HG02678 (cell line): ENCODE data around the gene MEIOC.
"Not testable (repeated sequence)": the region's sequence is repeated elsewhere in the genome, so short reads cannot be mapped to it uniquely, and the experiment has no call there.

ENCODE experiments used
- ATAC-seq: cut with Tn5 transposase; IDR thresholded peaks from one replicate; pipeline ENCODE4 v1.9.1; 2021; ENCODE audit warnings: mild to moderate bottlenecking, moderate library complexity; ENCODE audit not compliant: unreplicated experiment

The MEIOC gene

DNA sequence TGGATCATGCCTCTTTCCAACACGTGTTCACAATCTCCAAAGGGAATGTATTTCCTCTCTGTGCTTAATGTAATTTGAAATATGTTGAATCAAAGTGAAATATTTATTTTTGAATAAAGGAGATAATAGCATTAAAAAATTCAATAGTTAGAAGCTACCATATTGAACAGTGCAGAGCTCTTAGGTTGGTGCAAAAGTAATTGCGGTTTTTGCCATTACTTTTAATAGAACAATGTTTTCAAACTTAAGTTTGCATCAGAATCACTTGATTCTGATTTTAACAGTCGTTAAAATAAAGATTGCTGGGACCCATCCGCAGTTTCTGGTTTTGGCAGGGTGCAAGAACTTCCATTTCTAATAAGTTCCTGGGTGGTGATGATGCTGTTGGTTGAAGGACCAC is 10.0 kb upstream of the MEIOC start:
- ATAC-seq: no peak

DNA sequence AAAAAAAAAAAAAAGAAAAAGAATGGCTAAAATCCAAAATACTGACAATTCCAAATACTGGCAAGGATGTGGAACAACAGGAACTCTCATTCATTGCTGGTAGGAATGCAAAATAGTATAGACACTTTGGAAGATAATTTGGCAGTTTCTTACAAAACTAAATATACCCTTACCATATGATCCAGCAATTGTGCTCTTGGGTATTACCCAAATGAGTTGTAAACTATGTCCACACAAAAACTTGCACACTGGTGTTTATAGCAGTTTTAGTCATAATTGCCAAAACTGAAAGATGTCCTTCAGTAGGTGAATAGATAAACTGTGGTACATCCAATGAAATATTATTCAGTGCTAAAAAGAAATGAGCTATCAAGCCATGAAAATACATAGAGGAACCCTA is 8.5 kb upstream of the MEIOC start:
- no peak for ATAC-seq

DNA sequence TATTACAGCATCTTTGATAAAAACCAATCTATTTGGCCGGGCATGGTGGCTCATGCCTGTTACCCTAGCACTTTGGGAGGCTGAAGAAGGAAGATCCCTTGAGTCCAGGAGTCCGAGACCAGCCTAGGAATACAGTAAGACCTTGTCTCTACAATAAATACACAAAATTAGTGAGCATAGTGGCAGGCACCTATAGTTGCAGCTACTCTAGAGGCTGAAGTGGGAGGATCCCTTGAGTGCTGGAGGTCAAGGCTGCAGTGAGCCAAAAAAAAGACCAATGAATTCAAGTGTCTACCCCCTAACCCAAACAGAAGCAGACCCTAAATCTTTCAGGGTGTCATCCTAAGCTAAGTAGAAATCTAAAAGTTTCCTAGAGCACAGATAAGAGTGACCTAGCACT is 7.3 kb upstream of the MEIOC start:
- ATAC-seq: no peak

DNA sequence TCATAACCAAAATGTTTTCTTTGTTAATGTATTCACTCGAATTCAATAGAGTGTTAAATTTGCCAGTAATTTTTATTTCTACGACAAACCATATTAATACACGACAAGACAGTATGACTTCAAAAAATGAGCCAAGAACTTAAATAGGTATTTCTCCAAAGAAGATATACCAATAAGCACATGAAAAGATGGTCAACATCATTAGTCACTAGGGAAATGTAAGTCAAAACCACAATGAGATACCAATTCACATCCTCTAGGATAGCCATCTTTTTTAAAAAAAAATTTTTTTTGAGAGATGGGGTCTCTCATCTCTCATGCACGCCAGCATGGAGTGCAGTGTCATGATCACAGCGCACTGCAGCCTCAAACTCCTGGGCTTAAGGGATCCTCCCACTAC is 5.0 kb upstream of the MEIOC start:
- ATAC-seq: no peak

DNA sequence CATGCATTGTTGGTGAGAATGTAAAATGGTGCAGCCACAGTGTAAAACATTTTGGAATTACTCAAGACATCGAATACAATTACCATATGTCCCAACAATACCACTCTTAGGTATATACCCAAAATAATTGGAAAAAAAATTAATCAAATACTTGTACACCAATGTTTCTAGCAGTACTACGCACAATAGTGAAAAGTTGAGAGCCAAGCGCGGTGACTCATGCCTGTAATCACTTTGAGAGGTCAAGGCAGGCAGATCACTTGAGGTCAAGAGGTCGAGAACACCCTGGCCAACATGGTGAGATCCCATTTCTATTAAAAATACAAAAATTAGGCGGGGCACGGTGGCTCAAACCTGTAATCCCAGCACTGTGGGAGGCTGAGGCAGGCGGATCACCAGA is 3.5 kb upstream of the MEIOC start:
- ATAC-seq: no peak

DNA sequence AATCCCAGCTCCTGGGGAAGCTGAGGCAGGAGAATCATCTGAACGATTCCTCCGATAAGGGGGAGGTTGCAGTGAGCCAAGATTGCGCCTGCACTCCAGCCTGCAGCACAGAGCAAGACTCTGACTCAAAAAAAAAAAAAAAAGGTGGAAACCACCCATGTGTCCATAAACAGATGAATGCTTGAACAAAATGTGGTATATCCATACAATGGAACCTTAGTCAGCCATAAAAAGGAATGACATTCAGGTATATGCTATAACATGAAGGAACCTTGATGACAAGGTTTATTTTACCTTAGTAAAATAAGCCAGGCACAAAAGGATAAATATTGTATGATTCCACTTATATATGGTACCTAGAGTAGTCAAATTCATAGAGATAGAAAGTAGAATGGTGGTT is 2.9 kb upstream of the MEIOC start:
- ATAC-seq: no peak

DNA sequence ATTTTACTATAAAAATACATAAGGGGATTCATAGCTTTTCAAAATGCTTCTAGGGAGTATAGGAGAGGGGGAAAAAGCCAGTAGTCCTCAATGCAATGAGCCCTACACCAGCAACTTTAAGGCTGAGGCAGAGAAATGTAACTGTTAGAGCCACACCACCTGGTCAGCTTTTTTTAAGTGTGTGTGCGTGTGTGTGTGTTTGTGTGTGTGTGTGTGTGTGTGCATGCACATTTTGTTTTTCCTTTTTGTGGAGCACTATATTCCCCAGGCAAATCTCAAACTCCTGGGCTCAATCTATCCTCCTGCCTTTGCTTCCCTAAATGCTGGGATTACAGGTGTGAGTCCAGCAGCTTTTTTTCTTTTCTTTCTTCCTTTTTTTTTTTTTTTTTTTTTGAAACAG is 2.3 kb upstream of the MEIOC start:
- no peak for ATAC-seq

DNA sequence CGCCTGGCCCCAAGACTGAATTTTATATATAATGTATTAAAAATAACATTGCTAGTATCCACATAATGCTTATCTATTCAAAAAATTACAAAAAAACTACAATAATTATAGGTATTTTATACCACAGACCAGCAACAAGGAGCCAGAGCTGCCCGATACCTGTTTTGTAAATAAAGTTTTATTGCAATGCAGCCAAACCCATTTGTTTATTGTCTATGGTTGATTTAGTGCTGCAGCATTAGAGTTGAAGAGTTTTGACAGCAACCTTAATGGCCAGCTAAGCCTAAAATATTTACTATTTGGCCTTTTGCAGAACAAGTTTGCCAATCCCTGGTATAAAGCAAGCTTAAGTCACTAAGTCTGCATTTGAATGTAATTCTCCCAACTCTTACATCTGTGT is 5.6 kb downstream of the MEIOC start:
- no peak for ATAC-seq

DNA sequence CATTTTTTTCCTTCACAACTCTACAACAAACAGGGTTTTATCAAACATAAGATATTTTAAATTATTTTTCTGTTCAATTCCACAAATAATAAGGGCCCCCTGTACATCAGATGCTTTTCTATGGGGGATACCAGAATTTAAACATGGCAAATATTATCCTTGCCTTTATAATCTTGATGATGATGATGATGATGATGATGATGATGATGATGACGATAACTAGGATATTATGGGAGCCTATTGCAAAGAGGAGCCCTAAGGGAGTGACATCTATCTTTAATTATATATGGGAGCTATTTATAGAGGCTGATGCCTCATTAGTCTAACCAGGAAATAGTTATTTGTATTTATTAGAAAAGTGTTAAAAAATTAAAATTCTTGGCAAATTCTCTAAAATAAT is 6.8 kb downstream of the MEIOC start:
- no peak for ATAC-seq

DNA sequence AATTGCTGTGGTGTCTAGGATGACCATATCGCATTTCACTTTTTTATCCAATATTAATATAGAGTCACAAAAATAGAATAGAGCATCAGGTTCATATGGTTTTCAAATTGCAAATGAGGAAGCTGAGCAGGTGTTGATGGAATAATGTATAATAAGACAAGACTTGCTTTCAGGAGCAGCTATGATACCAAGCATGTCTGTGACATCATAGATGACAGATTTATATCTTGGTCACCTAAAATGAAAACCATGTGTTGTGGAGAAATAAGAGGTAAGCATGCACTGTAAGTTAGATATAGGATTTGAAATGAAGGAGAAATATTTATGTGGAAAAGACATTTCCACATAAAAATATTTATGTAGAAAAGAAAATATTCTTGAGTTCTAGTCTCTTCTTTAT is 8.6 kb downstream of the MEIOC start:
- ATAC-seq: no peak

DNA sequence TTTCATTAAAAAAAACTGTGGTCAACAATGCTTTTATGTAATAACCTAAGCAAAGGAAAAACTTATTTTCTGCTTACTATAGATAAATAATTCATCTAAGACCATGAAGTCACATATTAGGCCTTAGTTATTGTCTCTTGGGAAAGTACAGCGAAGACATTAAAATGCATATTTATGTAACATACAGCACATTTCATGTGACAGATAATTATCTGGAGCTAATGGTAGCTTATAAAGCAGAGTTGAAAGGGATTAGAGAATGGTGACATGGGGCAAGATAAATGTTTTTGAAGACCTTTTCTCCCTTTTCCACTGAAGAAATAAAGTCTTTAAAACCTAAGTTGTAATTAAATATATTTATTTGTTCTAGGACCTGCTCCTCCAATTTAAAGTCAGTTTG is 9.7 kb downstream of the MEIOC start:
- ATAC-seq: no peak

DNA sequence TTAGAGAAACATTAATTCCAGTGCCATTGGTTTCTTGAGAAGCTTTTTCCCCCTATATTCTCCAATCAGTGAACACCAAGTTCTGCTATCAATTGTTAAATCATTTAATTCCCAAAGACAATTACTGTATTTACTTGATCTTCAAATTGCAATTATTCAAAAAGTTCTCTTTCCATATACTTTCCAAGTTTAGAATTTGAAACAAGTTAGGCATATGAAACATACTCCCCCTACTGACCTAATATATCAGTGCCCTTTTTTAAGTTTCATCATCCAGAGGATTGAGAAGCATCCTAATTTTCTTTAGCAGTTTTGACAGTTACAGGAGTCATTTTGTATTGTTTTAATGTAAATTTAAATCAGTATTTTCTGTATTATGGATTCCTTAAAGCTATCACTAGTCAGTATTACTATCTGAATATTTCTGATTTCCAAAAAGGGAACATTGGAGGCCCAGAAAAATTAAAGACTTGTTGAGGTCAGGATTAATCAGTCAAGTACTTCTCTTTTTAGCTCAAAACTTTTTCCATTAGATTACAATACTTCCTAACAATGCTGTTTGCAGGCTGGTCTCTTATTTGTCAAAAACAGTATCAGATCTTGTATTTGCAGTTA is 16.3 kb downstream of the MEIOC start:
- no peak for ATAC-seq

DNA sequence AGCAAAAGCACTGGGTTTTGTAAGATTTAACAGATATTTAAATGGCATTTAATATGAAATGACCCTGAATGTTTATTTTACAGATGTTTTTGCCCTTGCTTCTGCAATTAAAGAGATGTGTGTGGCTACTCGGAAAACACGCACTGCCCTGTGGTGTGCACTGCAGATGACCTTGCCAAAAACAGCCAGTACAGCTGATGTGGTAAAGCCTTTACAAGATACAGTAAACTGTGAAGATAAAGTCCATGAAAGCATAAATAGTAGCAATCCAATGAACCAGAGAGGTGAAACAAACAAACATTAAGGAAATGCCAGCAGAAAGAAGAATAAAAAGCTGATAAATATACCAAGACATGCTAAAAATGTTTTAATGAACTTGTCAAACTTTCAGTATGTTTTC is 17.6 kb downstream of the MEIOC start:
- no peak for ATAC-seq

DNA sequence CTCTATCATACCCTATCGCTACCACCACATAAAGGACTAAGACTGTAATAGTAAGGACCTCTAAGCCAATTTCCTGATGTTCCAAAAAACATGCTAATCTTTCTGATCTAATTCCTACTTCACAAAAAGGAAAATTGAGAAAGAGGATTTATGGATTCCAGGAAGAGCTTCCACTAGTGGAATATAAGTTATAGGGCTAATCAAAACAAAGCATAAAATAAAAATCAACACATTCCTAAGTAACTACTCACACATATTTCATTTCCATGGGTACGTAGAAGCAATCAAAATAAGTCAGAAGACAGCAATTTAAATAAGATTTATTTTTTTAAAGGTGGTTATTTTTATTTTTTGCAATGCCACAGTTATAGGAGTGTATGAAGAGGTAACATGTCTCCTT is 20.9 kb downstream of the MEIOC start:
- ATAC-seq: no peak

DNA sequence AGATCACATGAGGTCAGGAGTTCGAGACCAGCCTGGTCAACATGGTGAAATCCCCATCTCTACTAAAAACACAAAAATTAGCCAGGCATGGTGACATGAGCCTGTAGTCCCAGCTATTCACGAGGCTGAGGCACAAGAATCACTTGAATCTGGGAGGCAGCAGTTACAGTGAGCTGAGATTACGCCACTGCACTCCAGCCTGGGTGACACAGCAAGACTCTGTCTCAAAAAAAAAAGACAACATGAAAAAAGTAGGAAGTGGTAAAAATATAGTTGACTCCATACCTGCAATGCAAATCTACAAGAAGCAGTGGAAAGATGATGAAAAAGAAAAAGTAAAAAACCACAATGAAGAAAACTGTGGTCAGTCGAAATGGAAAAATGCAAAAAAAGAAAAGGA is 27.0 kb downstream of the MEIOC start:
- not testable (repeated sequence) for ATAC-seq

DNA sequence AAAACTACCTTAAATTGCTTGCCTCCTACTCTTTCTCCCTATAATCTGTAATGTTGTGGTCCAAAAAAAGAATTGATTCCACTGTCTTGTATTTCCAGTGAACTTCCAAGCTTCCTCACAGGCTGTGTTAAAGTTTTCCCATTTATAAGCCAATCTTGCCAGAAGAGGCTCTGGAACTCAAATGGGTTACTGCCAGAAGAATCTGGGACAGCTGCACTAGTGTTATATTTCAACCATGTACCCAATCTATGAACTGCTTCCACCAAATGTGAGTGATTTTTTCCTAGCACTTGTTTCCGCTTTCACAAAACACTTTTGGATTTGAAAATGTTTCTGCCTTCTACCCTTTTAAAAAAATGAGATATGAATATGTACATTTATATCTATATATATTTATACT is 31.5 kb downstream of the MEIOC start:
- ATAC-seq: no peak

DNA sequence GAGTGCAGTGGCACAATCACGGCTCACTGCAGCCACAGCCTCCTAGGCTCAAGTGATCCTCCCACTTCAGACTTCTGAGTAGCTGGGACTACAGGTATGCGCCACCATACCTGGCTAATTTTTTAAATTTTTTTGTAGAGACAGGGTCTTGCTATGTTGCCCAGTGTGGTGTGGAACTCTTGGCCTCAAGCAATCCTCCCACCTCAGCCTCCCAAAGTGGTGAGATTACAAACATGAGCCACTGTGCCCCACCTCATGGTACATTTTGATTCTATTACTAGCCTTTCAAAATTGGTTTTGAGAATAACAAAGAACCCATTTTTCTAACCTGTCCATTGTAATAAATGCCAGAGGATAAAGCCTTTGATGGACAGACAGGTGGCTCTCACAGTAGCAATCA is 31.9 kb downstream of the MEIOC start:
- ATAC-seq: no peak

DNA sequence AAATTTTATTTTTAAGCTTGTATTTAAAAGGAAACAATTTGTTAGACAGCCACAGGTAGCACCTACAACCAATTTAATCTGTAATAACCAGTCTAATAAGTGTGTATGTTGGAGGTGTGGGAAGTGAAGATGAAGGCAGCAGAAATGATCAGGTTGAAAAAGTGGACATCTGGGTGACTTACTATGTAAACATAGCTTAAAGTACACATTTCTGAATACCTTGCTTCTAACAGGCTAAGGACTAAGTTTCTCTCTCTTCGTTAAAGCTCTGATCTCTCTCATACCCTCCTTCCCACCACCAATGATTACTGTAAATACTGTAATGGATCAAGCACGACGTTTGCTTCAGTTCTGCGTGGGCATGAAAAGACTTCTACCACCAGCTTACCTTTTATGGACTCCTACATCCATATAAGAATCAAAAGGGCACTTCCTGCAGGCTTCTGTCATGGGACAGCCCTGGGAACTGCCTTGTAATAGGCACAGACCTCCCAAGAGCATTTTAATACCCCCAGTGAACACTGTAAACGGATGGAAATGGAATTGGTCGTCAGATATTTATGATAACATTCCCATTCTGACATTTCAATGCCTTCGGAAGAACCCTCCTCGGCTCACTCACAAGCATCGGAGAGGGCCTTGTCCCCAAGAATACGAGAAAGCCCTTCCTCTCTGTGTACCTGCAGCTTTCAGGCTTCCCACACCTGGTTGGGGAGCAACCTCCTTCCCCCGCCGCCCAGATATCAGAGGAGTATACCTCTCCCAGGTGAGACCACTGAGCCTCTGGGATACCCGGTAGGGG is 32.6 kb downstream of the MEIOC start:
- ATAC-seq: no peak

DNA sequence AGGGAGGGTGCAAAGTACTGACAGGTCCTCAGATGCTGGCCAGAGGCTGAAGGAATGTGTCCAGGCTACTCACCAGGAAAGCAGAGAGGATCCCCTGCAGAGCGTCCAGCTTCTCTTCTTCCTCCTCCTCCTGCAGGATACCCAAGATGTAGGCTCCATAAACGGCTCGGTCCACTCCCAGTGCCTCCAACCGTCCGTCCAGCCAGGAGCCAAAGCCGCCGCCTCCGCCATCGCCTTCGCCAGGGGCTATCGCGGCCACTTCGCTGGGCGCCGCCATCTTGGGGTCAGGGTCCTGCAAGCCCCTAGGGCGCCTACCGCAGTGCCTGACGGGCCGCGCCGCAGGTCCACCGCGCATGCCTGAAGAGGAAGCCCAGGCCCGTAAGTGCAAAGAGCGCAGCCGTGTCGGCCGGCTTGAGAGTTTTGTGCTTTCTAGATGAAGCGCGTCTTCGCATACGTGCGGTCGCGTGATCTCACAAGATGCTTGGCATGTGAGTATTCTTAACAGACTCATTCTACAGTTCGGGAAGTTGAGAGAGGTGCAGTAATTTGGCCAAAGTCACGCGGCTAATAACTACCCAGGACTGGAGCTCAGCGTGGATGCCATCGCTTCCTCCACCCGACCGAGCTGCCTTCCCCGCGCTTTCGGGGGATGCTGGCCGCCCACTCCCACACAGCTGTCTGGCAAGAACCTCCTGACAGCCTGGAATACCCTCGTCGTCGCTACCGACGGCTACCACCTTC is 33.4 kb downstream of the MEIOC start, which contains the start of gene CCDC43:
Gene CCDC43 (minus strand): TSS at position 300 of the 741 bp plus-strand sequence. CDS start 23 bp downstream, at position 277.
- peak; percentile 94 for ATAC-seq

DNA sequence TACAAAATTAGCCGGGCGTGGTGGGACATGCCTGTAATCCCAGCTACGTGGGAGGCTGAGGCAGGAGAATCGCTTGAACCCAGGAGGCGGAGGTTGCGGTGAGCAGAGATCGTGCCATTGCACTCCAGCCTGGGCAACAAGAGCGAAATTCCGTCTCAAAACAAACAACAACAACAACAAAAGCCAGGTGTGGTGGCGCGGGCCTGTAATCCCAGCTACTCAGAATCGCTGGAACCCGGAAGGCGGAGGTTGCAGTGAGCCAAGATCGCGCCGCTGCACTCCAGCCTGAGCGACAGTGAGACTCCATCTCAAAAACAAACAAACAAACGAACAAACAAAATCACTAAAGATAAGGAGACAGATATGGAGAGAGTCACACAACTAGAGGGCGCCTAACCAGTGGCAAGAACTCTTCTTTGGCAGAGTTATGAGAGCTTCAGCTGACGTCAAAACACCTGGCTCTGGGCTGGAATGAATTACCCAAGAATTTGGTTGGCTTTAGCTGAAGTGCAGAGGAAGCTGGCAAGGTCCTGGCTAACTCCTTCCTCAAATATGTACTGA is 34.6 kb downstream of the MEIOC start:
- not testable (repeated sequence) for ATAC-seq

DNA sequence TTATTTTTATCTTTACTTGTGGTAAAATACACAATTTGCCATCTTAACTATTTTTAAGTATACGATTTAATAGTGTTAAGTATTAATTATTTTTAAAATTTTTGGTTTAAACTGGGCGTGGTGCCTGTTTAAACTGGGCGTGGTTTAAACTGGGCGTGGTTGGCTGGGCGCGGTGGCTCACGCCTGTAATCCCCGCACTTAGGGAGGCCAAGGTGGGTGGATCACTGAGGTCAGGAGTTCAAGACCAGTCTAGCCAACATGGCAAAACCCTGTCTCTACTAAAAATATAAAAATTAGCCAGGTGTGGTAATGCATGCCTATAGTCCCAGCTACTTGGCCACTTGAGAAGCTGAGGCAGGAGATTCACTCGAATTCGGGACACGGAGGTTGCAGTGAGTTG is 37.3 kb downstream of the MEIOC start:
- no peak for ATAC-seq

DNA sequence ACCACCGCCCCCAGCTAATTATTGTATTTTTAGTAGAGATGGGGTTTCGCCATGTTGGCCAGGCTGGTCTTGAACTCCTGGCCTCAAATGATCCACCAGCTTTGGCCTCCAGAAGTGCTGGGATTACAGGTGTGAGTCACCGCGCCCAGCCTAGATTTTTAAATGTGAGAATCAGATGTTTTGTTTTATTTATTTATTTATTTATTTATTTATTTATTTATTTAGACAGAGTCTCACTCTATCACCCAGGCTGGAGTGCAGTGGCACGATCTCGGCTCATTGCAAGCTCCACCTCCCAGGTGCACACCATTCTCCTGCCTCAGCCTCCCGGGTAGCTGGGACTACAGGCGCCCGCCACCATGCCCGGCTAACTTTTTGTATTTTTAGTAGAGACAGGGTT is 44.0 kb downstream of the MEIOC start:
- ATAC-seq: not testable (repeated sequence)
